HG02763 (cell line): Measurements from ENCODE around the gene TFAP2D.

Experiments
- ATAC-seq: cut with Tn5 transposase; IDR thresholded peaks from one replicate; pipeline ENCODE4 v1.9.1; 2021; ENCODE audit warnings: mild to moderate bottlenecking, moderate library complexity; ENCODE audit not compliant: unreplicated experiment

Gene TFAP2D

GRCh38 chr6:50718566-50718965, 5.2 kb downstream of the TFAP2D start:
- ATAC-seq, result no peak

GRCh38 chr6:50720623-50721022, 7.3 kb downstream of the TFAP2D start:
- ATAC-seq, result no peak

GRCh38 chr6:50721978-50722377, 8.7 kb downstream of the TFAP2D start:
- ATAC-seq, result no peak

GRCh38 chr6:50722829-50723554, 9.7 kb downstream of the TFAP2D start:
- no peak for ATAC-seq

GRCh38 chr6:50724381-50725124, 11.2 kb downstream of the TFAP2D start:
- ATAC-seq, result no peak

- no peak for ATAC-seq
Measured at GRCh38 chr6:50734488-50734887, 21.2 kb downstream of the TFAP2D start.

- ATAC-seq, result no peak
Measured at GRCh38 chr6:50742161-50742560, 28.8 kb downstream of the TFAP2D start.

- no peak for ATAC-seq
Measured at GRCh38 chr6:50744976-50745375, 31.6 kb downstream of the TFAP2D start.

GRCh38 chr6:50762798-50763197, 49.5 kb downstream of the TFAP2D start:
- no peak for ATAC-seq

GRCh38 chr6:50778696-50779095, 65.4 kb downstream of the TFAP2D start:
- no peak for ATAC-seq

- ATAC-seq, result no peak
Measured at GRCh38 chr6:50780382-50780781, 67.1 kb downstream of the TFAP2D start.

GRCh38 chr6:50785921-50786320, 72.6 kb downstream of the TFAP2D start:
- ATAC-seq, result no peak

GRCh38 chr6:50791900-50792508, 78.7 kb downstream of the TFAP2D start:
- peak; percentile 69 for ATAC-seq

- no peak for ATAC-seq
Measured at GRCh38 chr6:50792771-50793170, 79.4 kb downstream of the TFAP2D start.

GRCh38 chr6:50795574-50795973, 82.2 kb downstream of the TFAP2D start:
- ATAC-seq, result no peak

GRCh38 chr6:50804283-50804682, 91.0 kb downstream of the TFAP2D start:
- ATAC-seq, result no peak

- no peak for ATAC-seq
Measured at GRCh38 chr6:50807035-50807434, 93.7 kb downstream of the TFAP2D start.

GRCh38 chr6:50815436-50816114, 102.2 kb downstream of the TFAP2D start:
- peak; percentile 41 for ATAC-seq

GRCh38 chr6:50816115-50816675, 102.9 kb downstream of the TFAP2D start:
- peak; percentile 64 for ATAC-seq

GRCh38 chr6:50816947-50817645, 103.8 kb downstream of the TFAP2D start:
- no peak for ATAC-seq

GRCh38 chr6:50817646-50817950, 104.3 kb downstream of the TFAP2D start:
- no peak for ATAC-seq
